OCI-LY3 (cell line): ENCODE measurements around the gene ITGA4.

Experiments
- EZH2phosphoT487 ChIP-seq: fragments of 200-600 bp; shearing (Covaris generic); IDR thresholded peaks from 2 replicates; pipeline ENCODE4 v1.6.1; 2018; ENCODE audit warnings: antibody characterized with exemption, mixed run types, low read depth
- TF ChIP-seq, protein P1 (sequence below): fragments of 200-600, 300-600 bp; sonication (generic); IDR thresholded peaks from 2 replicates; pipeline ENCODE4 v1.5.1; 2014; ENCODE audit warnings: antibody characterized with exemption, low read length, low read depth

DNA sequence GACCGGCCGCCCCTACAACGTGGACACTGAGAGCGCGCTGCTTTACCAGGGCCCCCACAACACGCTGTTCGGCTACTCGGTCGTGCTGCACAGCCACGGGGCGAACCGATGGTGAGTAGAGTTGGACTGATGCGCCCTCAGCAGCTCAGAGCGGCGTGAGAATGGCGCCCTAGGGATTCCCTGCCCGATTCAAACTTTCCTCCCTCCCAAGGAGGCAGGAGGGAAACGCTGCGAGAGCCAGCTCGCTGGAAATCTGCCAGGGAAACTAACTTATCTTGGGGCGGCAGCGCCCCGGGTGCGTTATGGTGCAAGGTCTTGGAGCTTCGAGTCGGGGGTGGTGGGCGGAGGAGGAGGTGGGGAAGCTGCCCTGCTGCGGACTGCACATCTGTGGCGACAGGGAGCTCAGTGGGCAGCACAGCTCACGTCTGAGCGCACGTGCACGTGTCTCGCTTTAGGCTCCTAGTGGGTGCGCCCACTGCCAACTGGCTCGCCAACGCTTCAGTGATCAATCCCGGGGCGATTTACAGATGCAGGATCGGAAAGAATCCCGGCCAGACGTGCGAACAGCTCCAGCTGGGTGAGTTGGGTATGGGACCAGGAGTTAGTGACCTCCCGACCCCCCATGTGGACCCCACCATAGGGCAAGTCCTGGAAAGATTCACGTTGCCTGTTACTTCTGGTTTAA lies 697 bp downstream of the ITGA4 start:
- TF ChIP-seq, protein P1, sequence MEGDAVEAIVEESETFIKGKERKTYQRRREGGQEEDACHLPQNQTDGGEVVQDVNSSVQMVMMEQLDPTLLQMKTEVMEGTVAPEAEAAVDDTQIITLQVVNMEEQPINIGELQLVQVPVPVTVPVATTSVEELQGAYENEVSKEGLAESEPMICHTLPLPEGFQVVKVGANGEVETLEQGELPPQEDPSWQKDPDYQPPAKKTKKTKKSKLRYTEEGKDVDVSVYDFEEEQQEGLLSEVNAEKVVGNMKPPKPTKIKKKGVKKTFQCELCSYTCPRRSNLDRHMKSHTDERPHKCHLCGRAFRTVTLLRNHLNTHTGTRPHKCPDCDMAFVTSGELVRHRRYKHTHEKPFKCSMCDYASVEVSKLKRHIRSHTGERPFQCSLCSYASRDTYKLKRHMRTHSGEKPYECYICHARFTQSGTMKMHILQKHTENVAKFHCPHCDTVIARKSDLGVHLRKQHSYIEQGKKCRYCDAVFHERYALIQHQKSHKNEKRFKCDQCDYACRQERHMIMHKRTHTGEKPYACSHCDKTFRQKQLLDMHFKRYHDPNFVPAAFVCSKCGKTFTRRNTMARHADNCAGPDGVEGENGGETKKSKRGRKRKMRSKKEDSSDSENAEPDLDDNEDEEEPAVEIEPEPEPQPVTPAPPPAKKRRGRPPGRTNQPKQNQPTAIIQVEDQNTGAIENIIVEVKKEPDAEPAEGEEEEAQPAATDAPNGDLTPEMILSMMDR, result no peak; the same call in 1 of the 2 replicates
- no peak for TF ChIP-seq EZH2phosphoT487
